ENCODE data around the gene TTLL13. TPM values are rescaled to one million over a fixed set of nuclear protein-coding genes. Genes with fewer than 3 reads are reported as not detected.
"Not testable (repeated sequence)": the region's sequence is repeated elsewhere in the genome, so short reads cannot be mapped to it uniquely, and the experiment has no call there.

The TTLL13 gene
- total RNA-seq, 4 donors from 2014 or later, result 0.21 TPM; not detected in 3

DNA sequence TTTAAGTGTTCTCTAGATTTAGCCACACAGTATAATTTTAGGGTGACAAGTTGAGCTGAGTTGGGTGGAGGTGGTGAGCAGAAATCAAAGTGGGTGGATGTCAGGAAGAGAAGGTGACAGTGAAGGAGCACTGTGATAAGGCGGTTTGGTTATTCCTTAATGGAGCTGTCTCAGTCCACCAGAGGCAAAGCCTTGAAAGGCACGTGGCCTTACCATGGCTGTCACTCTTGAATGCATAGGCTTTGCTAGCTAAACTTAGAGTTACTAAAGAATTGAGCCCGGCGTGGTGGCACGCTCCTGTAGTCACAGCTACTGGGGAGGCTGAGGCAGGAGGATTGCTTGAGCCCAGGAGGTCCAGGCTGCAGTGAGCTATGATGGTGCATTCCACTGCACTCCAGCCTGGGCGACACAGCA lies 560 bp upstream of the TTLL13 start:
- Histone ChIP-seq H3K4me1 (peaks cover 7% of the 10 kb centered on the region), H3K9me3 (no peaks in the 10 kb centered on the region), H3K36me3 (no peaks in the 10 kb centered on the region), H3K27ac (no peak overlapping the region), H3K4me3 (peak overlapping the region; percentile 56), H3K27me3 (no peaks in the 10 kb centered on the region)
- DNase-seq (ENCODE audit: low spot score in 2 of 2), result no peak
- TF ChIP-seq POLR2A (IDR thresholded peaks at IDR 0.05) (no peak), EP300 (IDR thresholded peaks at IDR 0.05) (no peak), POLR2AphosphoS5 (IDR thresholded peaks at IDR 0.05) (no peak)
- TF ChIP-seq, protein P1, sequence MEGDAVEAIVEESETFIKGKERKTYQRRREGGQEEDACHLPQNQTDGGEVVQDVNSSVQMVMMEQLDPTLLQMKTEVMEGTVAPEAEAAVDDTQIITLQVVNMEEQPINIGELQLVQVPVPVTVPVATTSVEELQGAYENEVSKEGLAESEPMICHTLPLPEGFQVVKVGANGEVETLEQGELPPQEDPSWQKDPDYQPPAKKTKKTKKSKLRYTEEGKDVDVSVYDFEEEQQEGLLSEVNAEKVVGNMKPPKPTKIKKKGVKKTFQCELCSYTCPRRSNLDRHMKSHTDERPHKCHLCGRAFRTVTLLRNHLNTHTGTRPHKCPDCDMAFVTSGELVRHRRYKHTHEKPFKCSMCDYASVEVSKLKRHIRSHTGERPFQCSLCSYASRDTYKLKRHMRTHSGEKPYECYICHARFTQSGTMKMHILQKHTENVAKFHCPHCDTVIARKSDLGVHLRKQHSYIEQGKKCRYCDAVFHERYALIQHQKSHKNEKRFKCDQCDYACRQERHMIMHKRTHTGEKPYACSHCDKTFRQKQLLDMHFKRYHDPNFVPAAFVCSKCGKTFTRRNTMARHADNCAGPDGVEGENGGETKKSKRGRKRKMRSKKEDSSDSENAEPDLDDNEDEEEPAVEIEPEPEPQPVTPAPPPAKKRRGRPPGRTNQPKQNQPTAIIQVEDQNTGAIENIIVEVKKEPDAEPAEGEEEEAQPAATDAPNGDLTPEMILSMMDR (IDR thresholded peaks at IDR 0.05), result no peak
- 75% methylated on average over 6 of the region's 6 CpGs for WGBS

DNA sequence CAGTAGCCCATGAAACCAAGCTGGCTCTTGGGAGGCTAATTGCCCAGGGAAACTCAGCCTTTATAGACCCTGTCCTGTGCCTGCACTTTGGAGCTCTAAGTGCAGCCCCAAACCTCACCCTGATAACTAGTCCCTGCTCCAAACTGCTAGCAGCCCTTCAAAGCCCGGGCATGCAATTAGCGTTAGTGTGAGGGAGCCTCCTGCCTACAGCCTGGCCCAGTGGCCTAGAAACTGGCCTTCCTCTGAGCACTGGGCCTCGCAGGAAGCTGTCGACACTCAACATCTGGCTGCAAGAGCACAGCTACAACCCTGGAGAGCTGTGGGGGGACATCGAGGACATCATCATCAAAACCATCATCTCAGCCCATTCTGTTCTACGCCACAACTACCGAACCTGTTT lies 8.4 kb downstream of the TTLL13 start:
- no peaks in the 10 kb centered on the region for H3K36me3 ChIP-seq
- TF ChIP-seq POLR2A (IDR thresholded peaks at IDR 0.05), result no peak
- no peak for TF ChIP-seq POLR2AphosphoS5 (IDR thresholded peaks at IDR 0.05)
- TF ChIP-seq, protein P1 (IDR thresholded peaks at IDR 0.05), result no peak
- TF ChIP-seq EP300 (IDR thresholded peaks at IDR 0.05), result no peak
- no peak overlapping the region for H3K27ac ChIP-seq
- DNase-seq (ENCODE audit: low spot score in 2 of 2), result no peak
- no peaks in the 10 kb centered on the region for H3K9me3 ChIP-seq
- H3K4me3 ChIP-seq, result no peak overlapping the region
- peaks cover 10% of the 10 kb centered on the region for H3K4me1 ChIP-seq
- H3K27me3 ChIP-seq, result no peaks in the 10 kb centered on the region
- WGBS, result 80% methylated on average over 5 of the region's 7 CpGs

DNA sequence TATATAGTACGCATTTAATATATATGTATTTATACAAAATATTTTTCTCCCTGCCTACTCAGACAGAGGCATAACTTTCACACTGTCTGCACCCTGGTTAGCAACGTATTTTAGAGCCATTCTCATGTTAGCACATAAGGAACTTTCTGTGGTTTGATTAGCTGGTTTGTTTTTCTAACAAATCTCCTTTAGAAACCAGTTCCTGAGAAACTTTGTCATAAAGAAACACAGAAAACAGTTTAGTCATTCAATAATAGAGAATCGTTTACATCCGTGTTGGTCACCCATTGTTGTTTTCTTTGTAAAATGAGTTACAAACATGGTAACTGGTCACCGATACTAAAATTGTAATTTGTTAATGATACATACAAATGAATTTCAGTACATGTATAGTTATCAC lies 10.2 kb downstream of the TTLL13 start:
- Histone ChIP-seq H3K4me1 (peaks cover 15% of the 10 kb centered on the region), H3K27me3 (no peaks in the 10 kb centered on the region), H3K4me3 (no peak overlapping the region), H3K9me3 (no peaks in the 10 kb centered on the region), H3K27ac (no peak overlapping the region), H3K36me3 (no peaks in the 10 kb centered on the region)
- 87% methylated on average over 5 of the region's 5 CpGs for WGBS
- TF ChIP-seq POLR2A (IDR thresholded peaks at IDR 0.05) (no peak), EP300 (IDR thresholded peaks at IDR 0.05) (no peak), POLR2AphosphoS5 (IDR thresholded peaks at IDR 0.05) (no peak)
- TF ChIP-seq, protein P1 (IDR thresholded peaks at IDR 0.05), result no peak
- DNase-seq (ENCODE audit: low spot score in 2 of 2), result no peak

DNA sequence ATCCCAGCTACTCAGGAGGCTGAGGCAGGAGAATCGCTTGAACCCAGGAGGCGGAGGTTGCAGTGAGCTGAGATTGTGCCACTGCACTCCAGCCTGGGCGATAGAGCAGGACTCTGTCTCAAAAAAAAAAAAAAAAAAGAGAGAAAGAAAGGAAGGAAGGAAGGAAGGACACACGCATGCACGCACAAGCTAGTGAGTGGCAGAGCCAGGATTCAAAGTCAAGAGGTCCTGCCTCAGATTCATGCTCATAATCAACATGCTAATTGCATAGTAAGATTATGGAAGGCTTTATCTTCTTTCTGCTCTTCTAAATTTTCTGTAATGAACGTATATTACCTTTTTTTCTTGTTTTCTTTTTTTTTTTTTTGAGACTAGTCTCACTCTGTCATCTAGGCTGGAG lies 11.4 kb downstream of the TTLL13 start:
- H3K27me3 ChIP-seq; H3K27ac ChIP-seq; H3K9me3 ChIP-seq; DNase-seq (ENCODE audit: low spot score in 2 of 2); H3K4me3 ChIP-seq; H3K36me3 ChIP-seq: not testable (repeated sequence)
- H3K4me1 ChIP-seq, result peaks cover 21% of the 10 kb centered on the region
- WGBS, result 84% methylated on average over 6 of the region's 6 CpGs

DNA sequence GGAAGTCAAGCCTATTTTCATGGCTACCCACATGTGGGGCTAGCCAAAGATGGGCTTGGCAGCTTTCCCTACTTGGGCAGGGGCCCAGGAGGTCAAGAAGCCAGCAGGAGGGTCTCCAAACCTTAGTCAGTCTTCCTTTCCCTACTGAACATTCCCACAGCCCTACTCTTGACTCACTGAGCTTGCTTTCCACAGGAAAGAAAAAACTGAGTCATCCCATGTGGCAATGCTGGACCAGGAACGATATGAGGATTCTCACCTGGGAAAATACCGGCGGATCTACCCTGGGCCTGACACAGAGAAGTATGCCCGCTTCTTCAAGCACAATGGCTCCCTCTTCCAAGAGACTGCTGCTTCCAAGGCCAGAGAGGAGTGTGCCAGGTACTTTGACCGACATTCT lies 12.5 kb downstream of the TTLL13 start:
- Histone ChIP-seq H3K4me1 (peaks cover 27% of the 10 kb centered on the region), H3K4me3 (no peak overlapping the region), H3K9me3 (no peaks in the 10 kb centered on the region), H3K36me3 (no peaks in the 10 kb centered on the region), H3K27me3 (no peaks in the 10 kb centered on the region), H3K27ac (peak overlapping the region; percentile 4)
- WGBS, result 70% methylated on average over 3 of the region's 5 CpGs
- TF ChIP-seq, protein P1 (IDR thresholded peaks at IDR 0.05), result no peak
- TF ChIP-seq POLR2AphosphoS5 (IDR thresholded peaks at IDR 0.05), result no peak
- TF ChIP-seq POLR2A (IDR thresholded peaks at IDR 0.05), result no peak
- TF ChIP-seq EP300 (IDR thresholded peaks at IDR 0.05), result no peak
- DNase-seq (ENCODE audit: low spot score in 2 of 2), result no peak

DNA sequence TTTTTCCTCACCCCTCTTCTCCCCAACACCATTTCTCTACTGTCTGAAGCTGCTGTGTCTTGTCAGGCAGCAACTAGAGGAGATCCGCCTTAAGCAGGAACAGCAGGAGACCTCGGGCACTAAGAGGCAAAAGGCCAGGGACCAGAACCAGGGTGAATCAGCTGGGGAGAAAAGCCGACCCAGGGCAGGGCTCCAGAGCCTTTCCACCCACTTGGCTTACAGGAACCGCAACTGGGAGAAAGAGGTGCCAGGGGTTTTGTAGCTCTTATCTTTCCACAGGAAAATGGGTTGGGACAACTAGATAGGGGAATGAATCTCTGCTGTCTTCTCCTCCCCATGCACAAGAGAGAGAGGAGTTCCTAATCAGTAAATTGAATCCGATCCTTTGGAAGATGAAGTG lies 13.1 kb downstream of the TTLL13 start:
- H3K36me3 ChIP-seq, result no peaks in the 10 kb centered on the region
- 57% methylated on average over 5 of the region's 5 CpGs for WGBS
- H3K27me3 ChIP-seq, result no peaks in the 10 kb centered on the region
- H3K4me3 ChIP-seq, result no peak overlapping the region
- DNase-seq (ENCODE audit: low spot score in 2 of 2), result no peak
- no peaks in the 10 kb centered on the region for H3K9me3 ChIP-seq
- peak overlapping the region; percentile 4 for H3K27ac ChIP-seq
- peaks cover 33% of the 10 kb centered on the region for H3K4me1 ChIP-seq
- TF ChIP-seq, protein P1 (IDR thresholded peaks at IDR 0.05), result no peak
- TF ChIP-seq POLR2A (IDR thresholded peaks at IDR 0.05) (no peak), EP300 (IDR thresholded peaks at IDR 0.05) (no peak), POLR2AphosphoS5 (IDR thresholded peaks at IDR 0.05) (no peak)
